ENCODE measurements around the gene DIP2B.
"Not testable (repeated sequence)": the region's sequence is repeated elsewhere in the genome, so short reads cannot be mapped to it uniquely, and the experiment has no call there.

The DIP2B gene

GRCh38 chr12:50504798-50505674, at the start of gene DIP2B:
Gene DIP2B, plus strand, starts transcription at chr12:50504985. Its CDS starts 156 bp downstream, at chr12:50505141.
- DNase-seq: peak; percentile 98 to 99

- DNase-seq: no peak
These were observed 46.2 kb upstream of the DIP2B start for GRCh38 chr12:50458606-50459005.

GRCh38 chr12:50467439-50467838, 37.3 kb upstream of the DIP2B start:
- DNase-seq: no peak

- DNase-seq: no peak
These were observed 27.4 kb upstream of the DIP2B start for GRCh38 chr12:50477241-50477832.

- no peak for DNase-seq
These were observed 22.2 kb upstream of the DIP2B start for GRCh38 chr12:50482571-50482970.

- DNase-seq: no peak
These were observed 21.3 kb upstream of the DIP2B start for GRCh38 chr12:50483488-50483887.

- no peak for DNase-seq
These were observed 16.0 kb upstream of the DIP2B start for GRCh38 chr12:50488801-50489200.

- DNase-seq: not testable (repeated sequence)
These were observed 6.7 kb upstream of the DIP2B start for GRCh38 chr12:50498119-50498518.

GRCh38 chr12:50505675-50506530, 1.1 kb downstream of the DIP2B start:
- DNase-seq: no peak

- no peak for DNase-seq
These were observed 2.1 kb downstream of the DIP2B start for GRCh38 chr12:50506753-50507473.

- no peak for DNase-seq
These were observed 2.7 kb downstream of the DIP2B start for GRCh38 chr12:50507474-50507838.

GRCh38 chr12:50507930-50508329, 3.1 kb downstream of the DIP2B start:
- DNase-seq: peak in 1 of 2 donors; percentile 21

GRCh38 chr12:50508414-50508813, 3.6 kb downstream of the DIP2B start:
- DNase-seq: no peak

GRCh38 chr12:50508970-50509663, 4.3 kb downstream of the DIP2B start:
- no peak for DNase-seq

- DNase-seq: no peak
These were observed 9.9 kb downstream of the DIP2B start for GRCh38 chr12:50514526-50515276.

- no peak for DNase-seq
These were observed 10.8 kb downstream of the DIP2B start for GRCh38 chr12:50515587-50515986.

- DNase-seq: no peak
These were observed 12.8 kb downstream of the DIP2B start for GRCh38 chr12:50517421-50518048.

- DNase-seq: no peak
These were observed 13.3 kb downstream of the DIP2B start for GRCh38 chr12:50518090-50518489.

- DNase-seq: no peak
These were observed 14.6 kb downstream of the DIP2B start for GRCh38 chr12:50519353-50519752.

- DNase-seq: no peak
These were observed 15.8 kb downstream of the DIP2B start for GRCh38 chr12:50520416-50521207.

All from stimulated activated CD4-positive, alpha-beta T cell treated with anti-CD3 and anti-CD28 coated beads, Interleukin-2, amount 100 ng/mL, for 24 hours (primary cell).